GM12801 (cell line): ENCODE data around the gene KDM1A.

Experiments used
- TF ChIP-seq, protein P1 (sequence below): IDR thresholded peaks from one replicate; pipeline ENCODE4 v1.5.1; 2011; ENCODE audit warnings: control low read depth; ENCODE audit not compliant: insufficient read length; ENCODE audit errors: extremely low read depth

Gene KDM1A

GRCh38 chr1:23050201-23050600 lies 30.9 kb downstream of the KDM1A start:
- TF ChIP-seq, protein P1, sequence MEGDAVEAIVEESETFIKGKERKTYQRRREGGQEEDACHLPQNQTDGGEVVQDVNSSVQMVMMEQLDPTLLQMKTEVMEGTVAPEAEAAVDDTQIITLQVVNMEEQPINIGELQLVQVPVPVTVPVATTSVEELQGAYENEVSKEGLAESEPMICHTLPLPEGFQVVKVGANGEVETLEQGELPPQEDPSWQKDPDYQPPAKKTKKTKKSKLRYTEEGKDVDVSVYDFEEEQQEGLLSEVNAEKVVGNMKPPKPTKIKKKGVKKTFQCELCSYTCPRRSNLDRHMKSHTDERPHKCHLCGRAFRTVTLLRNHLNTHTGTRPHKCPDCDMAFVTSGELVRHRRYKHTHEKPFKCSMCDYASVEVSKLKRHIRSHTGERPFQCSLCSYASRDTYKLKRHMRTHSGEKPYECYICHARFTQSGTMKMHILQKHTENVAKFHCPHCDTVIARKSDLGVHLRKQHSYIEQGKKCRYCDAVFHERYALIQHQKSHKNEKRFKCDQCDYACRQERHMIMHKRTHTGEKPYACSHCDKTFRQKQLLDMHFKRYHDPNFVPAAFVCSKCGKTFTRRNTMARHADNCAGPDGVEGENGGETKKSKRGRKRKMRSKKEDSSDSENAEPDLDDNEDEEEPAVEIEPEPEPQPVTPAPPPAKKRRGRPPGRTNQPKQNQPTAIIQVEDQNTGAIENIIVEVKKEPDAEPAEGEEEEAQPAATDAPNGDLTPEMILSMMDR, result no peak

DNA sequence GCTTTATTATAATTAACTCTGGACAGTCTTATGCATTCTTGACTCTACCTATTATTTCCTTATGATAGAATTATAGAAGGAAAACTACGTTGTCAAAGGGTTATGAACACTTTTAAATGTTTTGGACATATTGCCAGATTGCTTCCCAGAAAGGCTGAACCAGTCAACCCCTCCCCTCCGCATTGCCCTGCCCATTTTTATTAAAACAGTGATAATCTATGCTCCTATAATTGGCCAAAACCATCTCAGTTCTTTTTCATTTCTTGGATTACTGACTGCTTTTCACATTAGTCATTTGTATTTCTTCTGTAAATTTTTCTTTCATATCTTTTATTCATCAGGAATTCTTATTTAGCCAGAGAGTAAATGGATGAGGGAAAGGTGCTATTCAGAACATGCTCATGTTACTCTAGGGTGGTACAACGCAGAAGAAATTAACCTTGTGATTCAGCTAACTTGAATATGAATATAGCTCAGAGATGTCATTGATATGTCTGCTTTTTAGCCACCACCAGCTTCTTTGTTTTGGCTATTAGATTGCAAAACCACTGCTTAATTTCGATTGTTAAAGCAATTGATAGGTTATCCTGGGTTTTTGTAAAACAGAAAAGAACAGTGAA lies 32.1 kb downstream of the KDM1A start:
- TF ChIP-seq, protein P1, result no peak

- TF ChIP-seq, protein P1, result no peak
Observed at GRCh38 chr1:23057301-23057700, 38.0 kb downstream of the KDM1A start.

DNA sequence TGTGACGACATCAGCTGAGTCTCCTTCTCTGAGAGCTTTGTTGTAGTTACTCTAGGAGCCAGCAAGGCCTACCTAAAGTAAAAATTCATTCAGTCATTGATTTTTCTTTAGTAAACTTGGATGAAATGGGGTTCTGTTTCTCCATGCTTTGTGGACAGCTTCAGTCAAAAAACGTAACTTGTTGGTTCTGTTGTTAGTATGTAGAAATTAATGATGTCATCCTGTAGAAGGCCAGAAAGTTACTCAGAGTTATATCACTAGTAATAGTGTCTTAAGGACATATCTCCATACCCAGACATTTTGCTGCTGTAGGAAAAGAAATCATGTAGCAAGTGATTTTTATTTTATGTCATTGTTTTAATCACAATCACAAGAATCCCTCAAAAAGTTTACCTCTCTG lies 43.0 kb downstream of the KDM1A start:
- TF ChIP-seq, protein P1, result no peak

- TF ChIP-seq, protein P1, result no peak
Observed at GRCh38 chr1:23065385-23065784, 46.1 kb downstream of the KDM1A start.

DNA sequence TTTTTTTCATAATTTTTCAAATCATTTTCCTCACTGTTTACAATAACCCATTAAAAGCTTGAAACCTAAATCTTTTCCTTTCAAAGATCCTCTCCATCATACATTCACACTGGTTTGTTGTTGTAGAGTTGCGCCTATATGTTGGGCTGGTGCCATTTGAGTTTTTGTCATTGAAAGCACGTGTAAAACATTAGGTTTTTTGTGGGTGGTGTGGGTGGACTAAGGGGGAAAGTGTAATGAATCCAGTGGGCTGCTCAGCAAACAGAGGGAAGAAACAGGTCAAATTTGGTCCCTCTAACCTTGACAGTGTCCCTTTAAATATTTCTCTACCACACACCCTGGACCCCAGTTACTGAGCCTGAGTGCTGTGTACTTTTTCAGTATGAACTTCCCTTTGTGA lies 46.8 kb downstream of the KDM1A start:
- TF ChIP-seq, protein P1, result no peak

- TF ChIP-seq, protein P1, result no peak
Observed at GRCh38 chr1:23069149-23069548, 49.9 kb downstream of the KDM1A start.

GRCh38 chr1:23069675-23070074 lies 50.4 kb downstream of the KDM1A start:
- TF ChIP-seq, protein P1, result no peak
